Body of pancreas (tissue), 4 donors: ENCODE measurements around the gene TMEM91. TPM values are rescaled to one million over a fixed set of nuclear protein-coding genes. Genes with fewer than 3 reads are reported as not detected.

ENCODE experiments used
- ATAC-seq: fragments of 150-250 bp; one replicate; pipeline ENCODE4 v1.9.1; 2016
- DNase-seq, 4 donors: peaks; one replicate each; pipeline ENCODE4 v3.0.0-alpha.2; 2019
- H3K27ac ChIP-seq, 4 donors: fragments of 200-600 bp; sonication (generic); 1 replicate in 3 of 4; 2 replicates in 1 of 4; pipeline versions ENCODE4 v1.5.1 to v1.6.1; 2016 to 2019; ENCODE audit warnings: mild to moderate bottlenecking in 1 of 4, mixed read lengths in 1 of 4, moderate library complexity in 1 of 4
- H3K27me3 ChIP-seq, 2 donors: fragments of 200-600 bp; sonication (generic); one replicate each; pipeline ENCODE4 v1.6.0; 2016; ENCODE audit warnings: mild to moderate bottlenecking in 1 of 2
- H3K36me3 ChIP-seq, 2 donors: fragments of 200-600 bp; sonication (generic); replicated peaks in 1 of 2; 2 replicates each; pipeline ENCODE4 v1.5.1; 2016; ENCODE audit warnings: low read depth in 2 of 2; ENCODE audit not compliant: insufficient read depth in 1 of 2
- H3K4me1 ChIP-seq: fragments of 200-600 bp; sonication (generic); one replicate; pipeline ENCODE4 v1.6.0; 2016
- H3K4me3 ChIP-seq, 2 donors: fragments of 200-600 bp; sonication (generic); 1 replicate in 1 of 2; 2 replicates in 1 of 2; pipeline ENCODE4 v1.5.1; 2016 to 2019
- H3K9me3 ChIP-seq, 3 donors: fragments of 200-600 bp; sonication (generic); 1 replicate in 2 of 3; 2 replicates in 1 of 3; pipeline ENCODE4 v1.5.1; 2016
- CTCF ChIP-seq, 7 experiments: fragments of 450-650 bp in 4 of 7; fragments of 200-600 bp in 3 of 7; sonication (generic) in 3 of 7; IDR thresholded peaks; one replicate each; pipeline ENCODE4 v1.5.1; 2016 to 2019; ENCODE audit warnings: antibody characterized with exemption in 7 of 7
- POLR2A ChIP-seq, 3 donors: fragments of 450-650 bp; IDR thresholded peaks; one replicate each; pipeline ENCODE4 v1.6.1; 2016; ENCODE audit warnings: antibody characterized with exemption in 3 of 3, mild to moderate bottlenecking in 2 of 3
- WGBS, 2 donors: methylation state at CpG; one replicate each; pipeline ENCODE4 v1.1.5; 2017; 5-methylcytosine and 5-hydroxymethylcytosine counted together
- intact Hi-C: fragments of 100-400 bp; cut with DNase I; formaldehyde crosslinking; loops from one replicate; pipeline ENCODE4 v1.15.1; 2023
- total RNA-seq, 2 donors: library from RNA; depleted of rRNA; stranded (reverse); fragments of >200 nt; gene quantifications; one replicate each; pipeline ENCODE4 v1.1.0, GENCODE V29; 2016

The TMEM91 gene
- total RNA-seq, 2 donors from 2014 or later, result 7.5 to 15.5 TPM

- DNase-seq (no peak), ATAC-seq (no peak)
- H3K36me3 ChIP-seq, result peaks cover 4 to 16% of the 10 kb centered on the region in 2 donors
- no peaks in the 10 kb centered on the region for H3K9me3 ChIP-seq
- H3K4me3 ChIP-seq, result no peak overlapping the region
- 89 to 96% methylated on average over 8 to 12 of the region's 12 CpGs for WGBS, 2 donors
- peaks cover 9% of the 10 kb centered on the region for H3K4me1 ChIP-seq
- TF ChIP-seq CTCF (IDR thresholded peaks at IDR 0.05) (no peak), POLR2A (IDR thresholded peaks at IDR 0.05) (no peak)
- intact Hi-C loops, result no loop called here
- no peak overlapping the region for H3K27ac ChIP-seq
- H3K27me3 ChIP-seq, result no peaks in the 10 kb centered on the region
These were observed 39.9 kb downstream of the TMEM91 start for GRCh38 chr19:41416194-41416674.

- H3K27me3 ChIP-seq, result no peaks in the 10 kb centered on the region
- peaks cover 1 to 33% of the 10 kb centered on the region in 2 donors for H3K36me3 ChIP-seq
- TF ChIP-seq POLR2A (IDR thresholded peaks at IDR 0.05) (no peak), CTCF (IDR thresholded peaks at IDR 0.05) (no peak)
- no peak for ATAC-seq
- WGBS, 2 donors, result 68 to 86% methylated on average over 8 of the region's 8 CpGs
- no peaks in the 10 kb centered on the region for H3K9me3 ChIP-seq
- H3K4me3 ChIP-seq, result no peak overlapping the region
- intact Hi-C loops, result no loop called here
- no peaks in the 10 kb centered on the region for H3K4me1 ChIP-seq
- H3K27ac ChIP-seq, result peak overlapping the region in 2 of 4 donors; percentile 4 to 38
- DNase-seq, result peak in 1 of 4 donors; percentile 57
These were observed 44.0 kb downstream of the TMEM91 start for GRCh38 chr19:41420101-41420880.

- no peaks in the 10 kb centered on the region for H3K4me1 ChIP-seq
- no peaks in the 10 kb centered on the region for H3K9me3 ChIP-seq
- intact Hi-C loops, result no loop called here
- TF ChIP-seq POLR2A (IDR thresholded peaks at IDR 0.05) (no peak), CTCF (IDR thresholded peaks at IDR 0.05) (no peak)
- WGBS, 2 donors, result 83 to 84% methylated on average over 6 of the region's 6 CpGs
- DNase-seq (no peak), ATAC-seq (no peak)
- H3K36me3 ChIP-seq, result peaks cover 0 to 33% of the 10 kb centered on the region in 2 donors
- no peaks in the 10 kb centered on the region for H3K27me3 ChIP-seq
- no peak overlapping the region for H3K27ac ChIP-seq
- no peak overlapping the region for H3K4me3 ChIP-seq
These were observed 45.0 kb downstream of the TMEM91 start for GRCh38 chr19:41421314-41421713.

- H3K27ac ChIP-seq, result no peak overlapping the region
- DNase-seq (no peak), ATAC-seq (no peak)
- H3K9me3 ChIP-seq, result no peaks in the 10 kb centered on the region
- TF ChIP-seq POLR2A (IDR thresholded peaks at IDR 0.05) (no peak), CTCF (IDR thresholded peaks at IDR 0.05) (no peak)
- H3K36me3 ChIP-seq, result peaks cover 0 to 32% of the 10 kb centered on the region in 2 donors
- WGBS, 2 donors, result 91 to 100% methylated on average over 8 to 20 of the region's 20 CpGs
- intact Hi-C loops, result no loop called here
- H3K27me3 ChIP-seq, result no peaks in the 10 kb centered on the region
- no peaks in the 10 kb centered on the region for H3K4me1 ChIP-seq
- no peak overlapping the region for H3K4me3 ChIP-seq
These were observed 45.6 kb downstream of the TMEM91 start for GRCh38 chr19:41421973-41422372.

GRCh38 chr19:41422456-41422855 lies 46.1 kb downstream of the TMEM91 start:
- 84 to 85% methylated on average over 17 to 18 of the region's 18 CpGs for WGBS, 2 donors
- ATAC-seq, result no peak

More at GRCh38 chr19:41422456-41422855, 46.1 kb downstream of the TMEM91 start:
- no peak for DNase-seq
- Histone ChIP-seq H3K36me3 (peaks cover 0 to 32% of the 10 kb centered on the region in 2 donors), H3K4me3 (no peak overlapping the region), H3K27me3 (no peaks in the 10 kb centered on the region), H3K27ac (no peak overlapping the region), H3K4me1 (no peaks in the 10 kb centered on the region), H3K9me3 (no peaks in the 10 kb centered on the region)
- intact Hi-C loops, result no loop called here
- TF ChIP-seq CTCF (IDR thresholded peaks at IDR 0.05), result no peak
- no peak for TF ChIP-seq POLR2A (IDR thresholded peaks at IDR 0.05)
